ENCODE measurements around the gene CHST7.

DNA sequence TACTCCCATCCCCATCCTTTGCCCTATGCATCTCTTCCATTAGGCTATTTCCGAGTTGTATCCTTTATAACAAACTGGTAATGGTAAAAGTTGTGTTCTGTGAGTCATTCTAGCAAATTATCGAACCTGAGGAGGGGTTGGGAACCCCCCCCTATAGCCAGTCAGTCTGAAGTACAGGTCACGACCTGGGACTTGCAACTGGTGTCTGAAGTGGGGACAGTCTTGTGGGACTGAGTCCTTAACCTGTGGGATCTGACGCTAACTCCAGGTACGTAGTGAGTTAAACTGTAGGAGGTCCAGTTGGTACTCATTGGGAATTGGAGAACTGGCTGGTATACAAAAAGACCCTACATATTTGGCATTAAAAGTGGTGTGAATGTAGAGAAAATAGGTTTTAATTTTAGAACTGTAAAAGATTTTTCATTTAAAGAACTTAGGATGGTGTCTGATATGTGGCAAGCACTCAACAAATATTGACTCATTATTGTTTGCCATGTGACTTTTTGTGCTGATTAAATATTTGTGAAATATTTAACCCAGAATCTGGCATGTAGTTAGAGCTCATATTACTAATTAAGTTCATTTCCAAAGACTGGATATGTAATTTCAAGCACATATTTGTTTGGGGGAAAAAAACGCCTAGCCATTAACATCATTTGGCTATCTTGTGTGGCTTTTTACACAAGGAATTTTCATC, 50.7 kb downstream of the CHST7 start:
- no peak for TF ChIP-seq POLR2AphosphoS5 (IDR thresholded peaks at IDR 0.05)
- TF ChIP-seq, protein P1, sequence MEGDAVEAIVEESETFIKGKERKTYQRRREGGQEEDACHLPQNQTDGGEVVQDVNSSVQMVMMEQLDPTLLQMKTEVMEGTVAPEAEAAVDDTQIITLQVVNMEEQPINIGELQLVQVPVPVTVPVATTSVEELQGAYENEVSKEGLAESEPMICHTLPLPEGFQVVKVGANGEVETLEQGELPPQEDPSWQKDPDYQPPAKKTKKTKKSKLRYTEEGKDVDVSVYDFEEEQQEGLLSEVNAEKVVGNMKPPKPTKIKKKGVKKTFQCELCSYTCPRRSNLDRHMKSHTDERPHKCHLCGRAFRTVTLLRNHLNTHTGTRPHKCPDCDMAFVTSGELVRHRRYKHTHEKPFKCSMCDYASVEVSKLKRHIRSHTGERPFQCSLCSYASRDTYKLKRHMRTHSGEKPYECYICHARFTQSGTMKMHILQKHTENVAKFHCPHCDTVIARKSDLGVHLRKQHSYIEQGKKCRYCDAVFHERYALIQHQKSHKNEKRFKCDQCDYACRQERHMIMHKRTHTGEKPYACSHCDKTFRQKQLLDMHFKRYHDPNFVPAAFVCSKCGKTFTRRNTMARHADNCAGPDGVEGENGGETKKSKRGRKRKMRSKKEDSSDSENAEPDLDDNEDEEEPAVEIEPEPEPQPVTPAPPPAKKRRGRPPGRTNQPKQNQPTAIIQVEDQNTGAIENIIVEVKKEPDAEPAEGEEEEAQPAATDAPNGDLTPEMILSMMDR (IDR thresholded peaks at IDR 0.05) = no peak

Data from prostate gland (tissue), 2 donors.